DND-41 (cell line): ENCODE measurements around the gene PGAM1.
"Not testable (repeated sequence)": the region's sequence is repeated elsewhere in the genome, so short reads cannot be mapped to it uniquely, and the experiment has no call there.

Source experiments
- ATAC-seq: fragments of 200-7000 bp; cut with Tn5 transposase; 3 replicates; pipeline ENCODE4 v1.9.1; 2021; ENCODE audit warnings: low read depth; ENCODE audit not compliant: insufficient read depth
- DNase-seq: peaks from one replicate; pipeline ENCODE4 v3.0.0-alpha.2; 2020
- H2AFZ ChIP-seq: 2 replicates; pipeline ENCODE4 v1.6.0; 2012; ENCODE audit warnings: low read depth, low read length
- H3K27ac ChIP-seq: 2 replicates; pipeline ENCODE4 v1.5.1; 2012; ENCODE audit warnings: low read length, inconsistent platforms
- H3K27me3 ChIP-seq: fragments of 200-600 bp; sonication (generic); 2 replicates; pipeline ENCODE4 v1.6.0; 2012; ENCODE audit warnings: low read length, mild to moderate bottlenecking, inconsistent platforms; ENCODE audit not compliant: insufficient read depth, poor library complexity
- H3K36me3 ChIP-seq: 2 replicates; pipeline ENCODE4 v1.5.1; 2012; ENCODE audit warnings: low read length, inconsistent platforms; ENCODE audit not compliant: insufficient read depth
- H3K4me1 ChIP-seq: 2 replicates; pipeline ENCODE4 v1.5.1; 2012; ENCODE audit warnings: mild to moderate bottlenecking, low read length; ENCODE audit not compliant: insufficient read depth
- H3K4me2 ChIP-seq: 2 replicates; pipeline ENCODE4 v1.6.0; 2012; ENCODE audit warnings: mild to moderate bottlenecking, moderate library complexity, low read length, inconsistent platforms; ENCODE audit not compliant: insufficient read depth
- H3K4me3 ChIP-seq, 2 experiments: fragments of 200-600 bp in 1 of 2; shearing (Covaris generic) in 1 of 2; 2 replicates each; pipeline ENCODE4 v1.5.1; 2012 to 2016; ENCODE audit warnings: inconsistent platforms in 2 of 2, low read length in 2 of 2, mild to moderate bottlenecking in 2 of 2, low read depth in 1 of 2, moderate library complexity in 1 of 2
- H3K79me2 ChIP-seq: 2 replicates; pipeline ENCODE4 v1.6.0; 2012; ENCODE audit warnings: low read length, inconsistent platforms; ENCODE audit not compliant: insufficient read depth
- H3K9ac ChIP-seq: 2 replicates; pipeline ENCODE4 v1.6.0; 2012; ENCODE audit warnings: low read depth, mild to moderate bottlenecking, inconsistent platforms, low read length, moderate library complexity
- H3K9me3 ChIP-seq: 2 replicates; pipeline ENCODE4 v1.5.1; 2012; ENCODE audit warnings: low read length, moderate library complexity, mild to moderate bottlenecking, inconsistent platforms; ENCODE audit not compliant: insufficient read depth, severe bottlenecking
- H4K20me1 ChIP-seq: 2 replicates; pipeline ENCODE4 v1.6.0; 2012; ENCODE audit warnings: low read length; ENCODE audit not compliant: insufficient read depth
- CTCF ChIP-seq: IDR thresholded peaks from 2 replicates; pipeline ENCODE4 v1.5.1; 2012; ENCODE audit warnings: borderline replicate concordance, low read length, moderate library complexity, mild to moderate bottlenecking; ENCODE audit not compliant: poor library complexity, severe bottlenecking; ENCODE audit errors: extremely low read depth
- EZH2 ChIP-seq: IDR thresholded peaks from 3 replicates; pipeline ENCODE4 v1.6.1; 2012; ENCODE audit warnings: borderline replicate concordance, low read depth, mild to moderate bottlenecking, moderate library complexity, low read length, inconsistent platforms; ENCODE audit not compliant: severe bottlenecking

The PGAM1 gene

GRCh38 chr10:97406064-97406463 lies 19.9 kb upstream of the PGAM1 start:
- H3K9me3 ChIP-seq = no peaks in the 10 kb centered on the region
- peaks cover 9% of the 10 kb centered on the region for H3K4me1 ChIP-seq
- H3K27ac ChIP-seq = no peak overlapping the region
- H3K4me3 ChIP-seq = no peak overlapping the region
- H2AFZ ChIP-seq = peak overlapping the region; percentile 42; the same call in 1 of the 2 replicates
- no peaks in the 10 kb centered on the region for H3K27me3 ChIP-seq
- H3K36me3 ChIP-seq = no peaks in the 10 kb centered on the region
- no peak overlapping the region for H3K4me2 ChIP-seq
- DNase-seq (no peak), ATAC-seq (no peak)
- TF ChIP-seq EZH2 = no peak
- no peak for TF ChIP-seq CTCF
- no peaks in the 10 kb centered on the region for H3K79me2 ChIP-seq
- H3K9ac ChIP-seq = no peak overlapping the region
- no peaks in the 10 kb centered on the region for H4K20me1 ChIP-seq

DNA sequence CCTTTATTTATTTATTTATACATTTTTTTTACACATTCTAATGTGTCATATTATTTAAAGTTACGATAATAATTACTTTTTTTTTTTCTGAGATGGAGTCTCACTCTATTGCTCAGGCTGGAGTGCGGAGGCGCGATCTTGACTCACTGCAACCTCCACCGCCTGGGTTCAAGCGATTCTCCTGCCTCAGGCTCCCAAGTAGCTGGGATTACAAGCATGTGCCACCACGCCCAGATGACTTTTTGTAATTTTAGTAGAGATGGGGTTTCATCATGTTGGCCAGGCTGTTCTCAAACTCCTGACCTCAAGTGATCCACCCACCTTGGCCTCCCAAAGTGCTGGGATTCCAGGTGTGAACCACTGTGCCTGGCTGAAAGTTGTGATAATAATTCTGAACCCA lies 19.5 kb upstream of the PGAM1 start:
- H3K9ac ChIP-seq, H3K9me3 ChIP-seq, H3K36me3 ChIP-seq, H3K27me3 ChIP-seq, H3K27ac ChIP-seq, H2AFZ ChIP-seq, H3K4me2 ChIP-seq, H3K4me3 ChIP-seq, ATAC-seq, H3K4me1 ChIP-seq, H4K20me1 ChIP-seq, DNase-seq, H3K79me2 ChIP-seq: not testable (repeated sequence)

DNA sequence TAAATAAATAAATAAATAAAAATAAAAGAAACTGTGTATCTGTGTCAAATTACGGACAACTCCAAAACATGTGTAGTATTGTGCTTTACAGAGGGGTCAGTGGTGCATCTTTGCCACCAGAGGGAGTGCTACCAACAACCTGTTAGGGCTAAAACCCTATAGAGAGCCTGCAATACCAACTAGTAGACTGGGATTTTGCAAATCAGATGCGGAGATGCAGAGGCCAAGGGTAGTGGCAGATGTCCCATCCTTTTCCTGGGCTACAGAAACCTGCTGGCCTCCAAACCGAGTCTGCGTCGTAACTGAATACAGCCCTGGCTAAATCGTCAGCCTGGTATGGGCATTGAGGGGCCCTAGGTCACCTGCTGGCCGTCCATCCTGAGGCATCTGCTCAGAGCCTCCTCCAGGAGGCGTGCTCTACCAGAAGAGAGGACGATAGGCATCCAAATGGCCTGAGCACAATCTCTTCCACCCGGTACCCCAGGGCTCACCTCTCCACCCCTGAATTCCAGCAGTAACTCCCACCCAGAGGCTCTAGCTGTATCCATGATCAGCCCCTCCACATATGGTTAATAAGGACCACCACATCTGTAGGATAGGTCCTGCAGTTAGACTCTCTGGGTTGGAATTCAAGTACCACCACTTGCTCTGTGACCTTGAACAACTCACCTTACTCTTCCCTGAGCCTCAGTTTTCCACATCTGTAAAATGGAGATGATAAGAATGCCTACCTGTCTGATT lies 18.6 kb upstream of the PGAM1 start:
- no peak overlapping the region for H3K4me3 ChIP-seq
- H3K4me1 ChIP-seq = 0 out of 2 replicates have a peak, but pooled peaks cover 3% of the 10 kb centered on the region
- H3K27ac ChIP-seq = no peak overlapping the region
- H2AFZ ChIP-seq = peak overlapping the region; percentile 4
- ATAC-seq (peak; percentile 99), DNase-seq (peak; percentile 56)
- H3K36me3 ChIP-seq = no peaks in the 10 kb centered on the region
- H3K4me2 ChIP-seq = no peak overlapping the region
- H3K27me3 ChIP-seq = no peaks in the 10 kb centered on the region
- TF ChIP-seq EZH2 (no peak), CTCF (peak; percentile 83)
- H3K9ac ChIP-seq = no peak overlapping the region
- H3K79me2 ChIP-seq = no peaks in the 10 kb centered on the region
- H4K20me1 ChIP-seq = no peaks in the 10 kb centered on the region
- H3K9me3 ChIP-seq = no peaks in the 10 kb centered on the region

- no peak overlapping the region for H3K4me3 ChIP-seq
- DNase-seq = no peak
- H3K27ac ChIP-seq = no peak overlapping the region
- H3K36me3 ChIP-seq = no peaks in the 10 kb centered on the region
- 0 out of 2 replicates have a peak, but pooled peaks cover 3% of the 10 kb centered on the region for H3K4me1 ChIP-seq
- no peak for ATAC-seq
- TF ChIP-seq EZH2 = no peak
- no peak for TF ChIP-seq CTCF
- H3K79me2 ChIP-seq = no peaks in the 10 kb centered on the region
- no peak overlapping the region for H2AFZ ChIP-seq
- H4K20me1 ChIP-seq = no peaks in the 10 kb centered on the region
- H3K9ac ChIP-seq = no peak overlapping the region
- H3K4me2 ChIP-seq = no peak overlapping the region
- H3K27me3 ChIP-seq = no peaks in the 10 kb centered on the region
- no peaks in the 10 kb centered on the region for H3K9me3 ChIP-seq
These were observed 18.1 kb upstream of the PGAM1 start for GRCh38 chr10:97407952-97408248.
